ENCODE measurements around the gene SLC4A5.

The SLC4A5 gene

GRCh38 chr2:74278176-74278575 is 65.0 kb downstream of the SLC4A5 start:
- H3K4me1 ChIP-seq (ENCODE audit: control insufficient read depth, insufficient read depth, low read length): no peaks in the 10 kb centered on the region
- H3K27me3 ChIP-seq (ENCODE audit: control insufficient read depth, insufficient read depth, low read length): no peaks in the 10 kb centered on the region
- no peak overlapping the region for H3K27ac ChIP-seq (ENCODE audit: low read depth, low read length)
- no peak overlapping the region for H3K4me3 ChIP-seq (ENCODE audit: low read length)
- H3K36me3 ChIP-seq (ENCODE audit: control insufficient read depth, insufficient read depth, low read length): no peaks in the 10 kb centered on the region
- H3K9ac ChIP-seq (ENCODE audit: low read length): no peak overlapping the region

GRCh38 chr2:74275228-74275627 is 68.0 kb downstream of the SLC4A5 start:
- no peak overlapping the region for H3K9ac ChIP-seq (ENCODE audit: low read length)
- no peaks in the 10 kb centered on the region for H3K27me3 ChIP-seq (ENCODE audit: control insufficient read depth, insufficient read depth, low read length)
- H3K4me3 ChIP-seq (ENCODE audit: low read length): no peak overlapping the region
- no peaks in the 10 kb centered on the region for H3K4me1 ChIP-seq (ENCODE audit: control insufficient read depth, insufficient read depth, low read length)
- H3K27ac ChIP-seq (ENCODE audit: low read depth, low read length): no peak overlapping the region
- no peaks in the 10 kb centered on the region for H3K36me3 ChIP-seq (ENCODE audit: control insufficient read depth, insufficient read depth, low read length)

- no peaks in the 10 kb centered on the region for H3K27me3 ChIP-seq (ENCODE audit: control insufficient read depth, insufficient read depth, low read length)
- H3K27ac ChIP-seq (ENCODE audit: low read depth, low read length): no peak overlapping the region
- H3K36me3 ChIP-seq (ENCODE audit: control insufficient read depth, insufficient read depth, low read length): no peaks in the 10 kb centered on the region
- H3K9ac ChIP-seq (ENCODE audit: low read length): no peak overlapping the region
- H3K4me3 ChIP-seq (ENCODE audit: low read length): no peak overlapping the region
- H3K4me1 ChIP-seq (ENCODE audit: control insufficient read depth, insufficient read depth, low read length): no peaks in the 10 kb centered on the region
Measured at GRCh38 chr2:74269667-74270066, 73.5 kb downstream of the SLC4A5 start.

DNA sequence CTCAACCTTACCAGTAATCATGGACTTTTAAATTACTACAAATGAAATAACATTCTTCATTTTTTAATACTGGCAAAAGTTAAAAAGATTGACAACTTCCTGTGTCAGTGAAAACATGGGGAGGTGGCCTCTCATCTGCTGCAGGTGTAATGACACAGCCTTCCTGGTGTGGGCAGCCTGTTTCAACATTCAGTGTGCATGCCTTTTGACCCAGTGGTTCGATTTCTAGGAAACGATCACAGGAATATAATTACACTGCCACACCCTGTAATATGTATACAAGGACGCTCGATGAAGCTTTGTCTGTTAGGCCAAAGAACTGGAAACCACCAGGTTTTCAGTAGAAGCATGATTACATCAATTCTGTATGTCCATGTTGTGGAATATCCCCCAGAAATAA is 76.1 kb downstream of the SLC4A5 start:
- Histone ChIP-seq H3K4me1 (ENCODE audit: control insufficient read depth, insufficient read depth, low read length) (no peaks in the 10 kb centered on the region), H3K27me3 (ENCODE audit: control insufficient read depth, insufficient read depth, low read length) (no peaks in the 10 kb centered on the region), H3K9ac (ENCODE audit: low read length) (no peak overlapping the region), H3K36me3 (ENCODE audit: control insufficient read depth, insufficient read depth, low read length) (no peaks in the 10 kb centered on the region), H3K27ac (ENCODE audit: low read depth, low read length) (no peak overlapping the region), H3K4me3 (ENCODE audit: low read length) (no peak overlapping the region)

DNA sequence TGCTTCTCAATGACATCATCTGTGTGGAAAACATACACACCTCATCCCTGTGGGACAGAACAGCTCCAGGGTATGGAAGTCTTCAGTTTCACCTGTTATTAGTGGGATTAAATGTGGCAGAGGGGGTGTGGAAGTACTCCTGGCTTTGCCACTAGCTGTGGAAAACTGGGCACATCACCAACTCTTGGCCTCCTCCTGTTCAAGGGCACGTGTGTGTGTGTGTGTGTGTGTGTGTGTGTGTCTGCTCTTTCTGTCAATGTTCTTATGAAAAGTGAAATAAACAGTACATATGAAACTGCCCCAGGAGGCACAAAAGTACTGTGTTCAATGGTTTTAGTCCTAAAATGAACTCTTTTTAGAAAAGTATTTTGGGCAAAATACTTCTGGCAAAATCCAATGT is 78.9 kb downstream of the SLC4A5 start:
- no peaks in the 10 kb centered on the region for H3K27me3 ChIP-seq (ENCODE audit: control insufficient read depth, insufficient read depth, low read length)
- no peak overlapping the region for H3K27ac ChIP-seq (ENCODE audit: low read depth, low read length)
- H3K4me3 ChIP-seq (ENCODE audit: low read length): no peak overlapping the region
- H3K9ac ChIP-seq (ENCODE audit: low read length): no peak overlapping the region
- H3K36me3 ChIP-seq (ENCODE audit: control insufficient read depth, insufficient read depth, low read length): no peaks in the 10 kb centered on the region
- no peaks in the 10 kb centered on the region for H3K4me1 ChIP-seq (ENCODE audit: control insufficient read depth, insufficient read depth, low read length)

- no peaks in the 10 kb centered on the region for H3K27me3 ChIP-seq (ENCODE audit: control insufficient read depth, insufficient read depth, low read length)
- no peak overlapping the region for H3K4me3 ChIP-seq (ENCODE audit: low read length)
- no peaks in the 10 kb centered on the region for H3K36me3 ChIP-seq (ENCODE audit: control insufficient read depth, insufficient read depth, low read length)
- H3K27ac ChIP-seq (ENCODE audit: low read depth, low read length): no peak overlapping the region
- H3K9ac ChIP-seq (ENCODE audit: low read length): no peak overlapping the region
- no peaks in the 10 kb centered on the region for H3K4me1 ChIP-seq (ENCODE audit: control insufficient read depth, insufficient read depth, low read length)
Measured at GRCh38 chr2:74262681-74263080, 80.5 kb downstream of the SLC4A5 start.

DNA sequence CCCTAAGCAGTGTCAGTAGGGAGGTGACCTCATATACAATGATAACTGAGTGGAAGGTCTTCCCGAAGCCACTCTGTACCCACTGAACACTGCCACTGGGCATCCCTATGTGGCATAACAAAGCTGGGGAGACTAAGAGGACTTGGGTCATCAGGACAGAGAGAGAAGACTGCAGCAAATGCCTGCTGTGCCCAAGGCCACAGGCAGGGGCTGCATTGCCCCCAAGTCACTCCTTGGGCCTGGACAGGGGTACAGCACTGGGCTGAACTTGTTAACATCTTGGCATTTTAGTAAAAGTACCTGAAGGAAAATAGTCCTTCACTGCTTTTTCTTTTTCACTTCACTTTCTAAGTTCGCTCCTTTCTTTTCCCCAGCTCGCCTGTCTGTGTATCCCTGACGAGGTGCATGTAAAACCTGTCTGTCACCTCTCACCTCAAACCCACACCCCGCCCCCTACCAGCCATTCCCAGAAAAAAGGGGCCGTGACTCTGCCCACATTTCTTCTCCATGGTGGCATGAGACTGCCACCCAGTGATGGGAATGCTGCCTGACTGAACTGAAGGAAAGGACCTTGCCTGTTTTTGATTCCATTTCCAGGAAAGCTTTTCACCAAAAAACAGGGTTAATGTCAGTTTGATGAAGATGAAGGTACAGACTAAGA is 81.9 kb downstream of the SLC4A5 start:
- Histone ChIP-seq H3K4me1 (ENCODE audit: control insufficient read depth, insufficient read depth, low read length) (no peaks in the 10 kb centered on the region), H3K9ac (ENCODE audit: low read length) (no peak overlapping the region), H3K27me3 (ENCODE audit: control insufficient read depth, insufficient read depth, low read length) (no peaks in the 10 kb centered on the region), H3K4me3 (ENCODE audit: low read length) (no peak overlapping the region), H3K36me3 (ENCODE audit: control insufficient read depth, insufficient read depth, low read length) (no peaks in the 10 kb centered on the region), H3K27ac (ENCODE audit: low read depth, low read length) (no peak overlapping the region)

DNA sequence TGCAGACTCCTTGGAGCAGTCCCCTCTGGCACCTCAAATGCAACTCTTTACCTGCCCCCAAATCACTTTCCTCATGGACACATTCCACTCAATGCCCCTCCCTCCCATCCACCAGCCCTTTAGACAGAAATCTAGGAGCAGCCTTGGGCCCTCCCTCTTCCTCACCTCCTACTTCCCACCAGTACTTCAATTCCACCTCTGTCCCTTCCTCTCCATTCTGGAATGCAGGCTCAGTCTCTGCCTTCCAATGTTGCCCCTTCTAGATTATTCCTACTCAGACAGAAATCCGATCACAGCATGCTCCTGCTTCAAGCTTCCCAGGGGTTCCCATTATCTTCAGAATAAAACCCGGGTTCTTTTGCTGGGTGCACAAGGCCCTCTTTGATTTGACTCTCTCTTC is 82.7 kb downstream of the SLC4A5 start:
- H3K4me3 ChIP-seq (ENCODE audit: low read length): no peak overlapping the region
- no peaks in the 10 kb centered on the region for H3K36me3 ChIP-seq (ENCODE audit: control insufficient read depth, insufficient read depth, low read length)
- no peaks in the 10 kb centered on the region for H3K4me1 ChIP-seq (ENCODE audit: control insufficient read depth, insufficient read depth, low read length)
- H3K9ac ChIP-seq (ENCODE audit: low read length): no peak overlapping the region
- H3K27ac ChIP-seq (ENCODE audit: low read depth, low read length): no peak overlapping the region
- no peaks in the 10 kb centered on the region for H3K27me3 ChIP-seq (ENCODE audit: control insufficient read depth, insufficient read depth, low read length)

DNA sequence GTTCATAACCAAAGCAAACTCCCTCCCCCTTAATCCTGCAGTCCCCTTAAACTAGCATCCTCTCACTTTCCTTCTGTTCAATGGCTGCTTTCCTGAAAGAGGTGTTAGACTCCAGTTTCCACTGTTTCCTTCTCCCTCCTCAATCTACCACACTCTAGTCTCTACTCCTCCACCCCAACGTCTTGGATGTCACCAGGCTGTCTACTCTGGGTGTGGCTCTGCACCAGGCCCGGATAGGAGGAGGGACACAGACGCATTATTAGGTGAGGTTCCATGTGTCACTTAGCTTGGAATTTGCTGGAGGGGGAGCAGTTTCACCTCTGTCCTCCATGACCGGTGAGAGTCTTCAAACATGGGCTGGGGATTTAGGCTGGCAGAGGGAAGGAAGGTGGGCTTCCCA is 83.5 kb downstream of the SLC4A5 start:
- H3K27ac ChIP-seq (ENCODE audit: low read depth, low read length): no peak overlapping the region
- H3K36me3 ChIP-seq (ENCODE audit: control insufficient read depth, insufficient read depth, low read length): no peaks in the 10 kb centered on the region
- H3K4me3 ChIP-seq (ENCODE audit: low read length): no peak overlapping the region
- H3K27me3 ChIP-seq (ENCODE audit: control insufficient read depth, insufficient read depth, low read length): no peaks in the 10 kb centered on the region
- H3K9ac ChIP-seq (ENCODE audit: low read length): no peak overlapping the region
- no peaks in the 10 kb centered on the region for H3K4me1 ChIP-seq (ENCODE audit: control insufficient read depth, insufficient read depth, low read length)

- Histone ChIP-seq H3K9ac (ENCODE audit: low read length) (no peak overlapping the region), H3K4me3 (ENCODE audit: low read length) (no peak overlapping the region), H3K27me3 (ENCODE audit: control insufficient read depth, insufficient read depth, low read length) (no peaks in the 10 kb centered on the region), H3K4me1 (ENCODE audit: control insufficient read depth, insufficient read depth, low read length) (no peaks in the 10 kb centered on the region), H3K27ac (ENCODE audit: low read depth, low read length) (no peak overlapping the region), H3K36me3 (ENCODE audit: control insufficient read depth, insufficient read depth, low read length) (no peaks in the 10 kb centered on the region)
Measured at GRCh38 chr2:74259191-74259590, 84.0 kb downstream of the SLC4A5 start.

DNA sequence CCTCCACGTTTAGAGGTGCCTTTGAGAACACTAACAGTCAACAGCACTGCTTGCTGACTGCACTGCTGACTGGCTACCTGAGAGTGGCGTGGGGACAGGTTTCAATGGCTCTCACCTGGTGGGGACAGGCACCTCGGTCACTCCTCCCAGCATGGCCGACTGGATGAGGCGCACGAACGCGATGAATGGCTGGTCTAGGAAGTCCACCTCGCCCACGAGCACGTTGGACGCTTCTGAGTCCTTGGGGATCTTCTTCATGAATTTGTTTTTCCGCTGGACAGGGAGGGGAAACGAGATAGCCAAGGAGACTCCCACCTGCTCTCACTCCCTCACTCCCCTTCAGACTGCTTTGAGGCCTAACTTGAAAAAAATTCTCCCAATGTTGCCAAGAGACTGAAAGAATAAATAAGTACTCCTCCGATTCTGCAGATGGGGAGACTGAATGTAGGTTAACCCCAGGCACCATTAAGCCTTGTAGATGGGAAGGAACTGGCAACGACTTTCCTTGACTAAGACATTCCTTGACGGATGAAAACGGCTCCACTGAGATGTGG is 87.5 kb downstream of the SLC4A5 start:
- no peak overlapping the region for H3K27ac ChIP-seq (ENCODE audit: low read depth, low read length)
- H3K36me3 ChIP-seq (ENCODE audit: control insufficient read depth, insufficient read depth, low read length): no peaks in the 10 kb centered on the region
- H3K9ac ChIP-seq (ENCODE audit: low read length): no peak overlapping the region
- H3K27me3 ChIP-seq (ENCODE audit: control insufficient read depth, insufficient read depth, low read length): no peaks in the 10 kb centered on the region
- no peak overlapping the region for H3K4me3 ChIP-seq (ENCODE audit: low read length)
- H3K4me1 ChIP-seq (ENCODE audit: control insufficient read depth, insufficient read depth, low read length): no peaks in the 10 kb centered on the region

DNA sequence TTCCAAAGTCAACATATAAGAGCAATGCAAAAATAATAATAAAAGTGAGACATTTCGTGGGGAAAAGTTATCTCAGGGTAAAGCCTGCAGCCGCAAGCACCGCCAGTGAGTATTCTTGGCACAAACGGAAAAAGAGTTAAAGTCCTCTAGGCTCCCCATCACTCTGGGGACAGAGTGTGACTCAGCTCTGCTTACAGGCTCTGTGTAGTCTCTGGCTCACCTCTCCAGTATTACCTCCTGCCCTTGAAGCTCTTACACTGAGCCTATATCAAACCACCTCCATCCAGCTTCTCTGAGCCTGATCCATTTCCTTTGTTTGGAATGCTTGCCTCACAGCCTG is 89.3 kb downstream of the SLC4A5 start:
- no peak overlapping the region for H3K27ac ChIP-seq (ENCODE audit: low read depth, low read length)
- H3K36me3 ChIP-seq (ENCODE audit: control insufficient read depth, insufficient read depth, low read length): no peaks in the 10 kb centered on the region
- no peak overlapping the region for H3K9ac ChIP-seq (ENCODE audit: low read length)
- no peaks in the 10 kb centered on the region for H3K4me1 ChIP-seq (ENCODE audit: control insufficient read depth, insufficient read depth, low read length)
- no peaks in the 10 kb centered on the region for H3K27me3 ChIP-seq (ENCODE audit: control insufficient read depth, insufficient read depth, low read length)
- H3K4me3 ChIP-seq (ENCODE audit: low read length): no peak overlapping the region

GRCh38 chr2:74253306-74253970 is 89.8 kb downstream of the SLC4A5 start:
- Histone ChIP-seq H3K4me3 (ENCODE audit: low read length) (no peak overlapping the region), H3K36me3 (ENCODE audit: control insufficient read depth, insufficient read depth, low read length) (no peaks in the 10 kb centered on the region)

More at GRCh38 chr2:74253306-74253970, 89.8 kb downstream of the SLC4A5 start:
- Histone ChIP-seq H3K27me3 (ENCODE audit: control insufficient read depth, insufficient read depth, low read length) (no peaks in the 10 kb centered on the region), H3K4me1 (ENCODE audit: control insufficient read depth, insufficient read depth, low read length) (no peaks in the 10 kb centered on the region), H3K27ac (ENCODE audit: low read depth, low read length) (no peak overlapping the region), H3K9ac (ENCODE audit: low read length) (no peak overlapping the region)

Measured in rectal smooth muscle tissue (tissue), 1 donor.